Activated T-helper 1 cell treated with anti-CD3 and anti-CD28 coated beads, Interleukin-2, amount 50 U/mL, for 16 hours (primary cell): ENCODE measurements around the gene MYL7.

Source experiments
- DNase-seq, 2 donors: peaks; one replicate each; pipeline ENCODE4 v3.0.0-alpha.2; 2020; ENCODE audit warnings: low read depth in 1 of 2, low spot score in 1 of 2

MYL7 gene

DNA sequence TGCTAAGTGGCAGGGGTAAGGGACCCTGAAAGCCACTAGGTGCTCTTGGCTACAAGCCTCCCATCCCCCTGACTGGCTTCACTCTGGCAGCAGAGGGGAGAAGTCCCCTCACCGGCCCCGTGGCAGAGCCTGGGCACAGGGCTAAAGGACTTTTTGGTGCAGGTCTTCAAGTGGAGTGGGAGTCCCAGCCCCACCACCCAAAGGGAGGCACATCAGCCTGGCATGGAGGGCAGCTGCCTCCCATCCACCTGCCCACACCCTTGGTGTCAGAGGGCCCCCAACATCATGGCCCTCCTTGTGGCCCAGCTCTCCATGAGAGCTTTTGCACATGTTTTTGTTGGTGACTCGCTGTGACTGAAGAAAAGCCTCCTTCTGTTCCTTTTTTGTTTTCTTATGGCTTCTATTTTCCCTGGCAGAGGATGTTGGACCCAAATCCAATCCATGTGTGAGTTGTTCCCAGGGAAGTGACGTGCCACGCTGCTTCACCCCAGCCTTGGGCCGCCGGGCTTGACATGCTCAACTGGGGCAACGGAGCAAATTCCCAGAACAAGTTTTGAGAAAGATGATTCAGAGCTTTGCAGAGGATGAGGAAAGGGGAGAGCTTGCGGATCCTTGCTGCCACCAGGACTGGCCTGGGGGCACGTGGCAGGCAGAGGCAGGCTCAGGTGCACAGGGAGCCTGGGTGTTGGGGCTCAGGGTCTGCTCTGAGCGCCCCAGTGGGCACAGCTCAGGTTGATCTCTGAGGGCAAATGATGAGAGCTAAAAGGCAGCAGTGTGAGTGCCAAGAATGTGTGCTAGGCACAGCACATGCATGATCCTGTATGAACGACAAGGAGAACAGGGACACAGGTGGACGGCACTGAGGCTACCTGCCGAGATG lies 38.9 kb downstream of the MYL7 start:
- DNase-seq, result no peak

DNA sequence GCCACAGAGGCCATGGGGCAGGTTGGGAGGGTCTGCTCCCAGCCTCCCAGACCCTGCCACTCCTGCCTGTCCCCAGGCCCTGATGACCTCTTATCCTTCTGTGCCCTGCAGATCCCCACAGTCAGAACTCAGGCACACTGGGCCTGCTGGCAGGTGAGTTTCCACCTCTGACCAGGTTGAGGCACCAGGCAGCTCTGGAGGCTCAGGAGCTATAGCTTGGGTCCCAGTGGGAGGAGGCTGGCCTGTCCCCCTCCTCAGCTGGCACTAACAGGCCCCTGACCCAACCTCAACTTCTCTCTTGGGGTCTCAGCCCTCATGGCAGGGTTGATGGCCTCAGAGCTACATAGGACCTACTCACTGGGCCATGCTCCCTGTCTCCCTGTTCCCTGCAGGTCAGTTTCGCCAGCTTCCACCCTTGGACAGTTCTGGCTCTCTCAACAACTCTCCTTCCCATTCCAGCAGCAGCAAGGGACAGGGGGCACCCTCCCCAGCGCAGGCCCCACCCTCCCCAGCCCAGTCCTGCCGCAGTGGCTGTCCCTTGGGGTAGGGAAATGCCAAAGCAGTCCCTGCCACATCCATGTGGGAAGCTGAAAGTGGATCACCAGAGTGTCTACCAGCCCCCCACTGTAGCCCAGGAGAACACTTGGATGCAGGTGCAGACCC lies 39.7 kb downstream of the MYL7 start:
- DNase-seq, result no peak

- DNase-seq, result no peak
These were observed 40.5 kb downstream of the MYL7 start for GRCh38 chr7:44100458-44101302.

DNA sequence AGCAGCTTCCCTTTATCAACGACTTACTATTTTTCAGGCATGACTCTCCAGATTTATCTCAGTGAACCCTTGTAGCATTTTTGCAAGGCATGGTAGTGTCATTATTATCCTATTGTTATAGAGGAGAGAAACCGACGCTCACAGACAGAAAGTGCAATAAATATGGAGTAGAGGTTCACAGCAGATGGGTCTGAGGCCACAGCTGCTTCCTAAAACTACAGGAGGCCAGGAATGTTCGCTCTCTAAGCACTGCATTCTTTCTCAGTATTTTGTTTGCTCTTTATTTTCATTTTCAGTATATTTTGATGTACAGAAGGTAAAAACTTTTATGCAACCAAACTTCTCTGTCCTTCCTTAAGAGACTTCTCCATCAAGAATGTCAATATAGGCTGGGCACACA lies 41.5 kb downstream of the MYL7 start:
- DNase-seq, result no peak

DNA sequence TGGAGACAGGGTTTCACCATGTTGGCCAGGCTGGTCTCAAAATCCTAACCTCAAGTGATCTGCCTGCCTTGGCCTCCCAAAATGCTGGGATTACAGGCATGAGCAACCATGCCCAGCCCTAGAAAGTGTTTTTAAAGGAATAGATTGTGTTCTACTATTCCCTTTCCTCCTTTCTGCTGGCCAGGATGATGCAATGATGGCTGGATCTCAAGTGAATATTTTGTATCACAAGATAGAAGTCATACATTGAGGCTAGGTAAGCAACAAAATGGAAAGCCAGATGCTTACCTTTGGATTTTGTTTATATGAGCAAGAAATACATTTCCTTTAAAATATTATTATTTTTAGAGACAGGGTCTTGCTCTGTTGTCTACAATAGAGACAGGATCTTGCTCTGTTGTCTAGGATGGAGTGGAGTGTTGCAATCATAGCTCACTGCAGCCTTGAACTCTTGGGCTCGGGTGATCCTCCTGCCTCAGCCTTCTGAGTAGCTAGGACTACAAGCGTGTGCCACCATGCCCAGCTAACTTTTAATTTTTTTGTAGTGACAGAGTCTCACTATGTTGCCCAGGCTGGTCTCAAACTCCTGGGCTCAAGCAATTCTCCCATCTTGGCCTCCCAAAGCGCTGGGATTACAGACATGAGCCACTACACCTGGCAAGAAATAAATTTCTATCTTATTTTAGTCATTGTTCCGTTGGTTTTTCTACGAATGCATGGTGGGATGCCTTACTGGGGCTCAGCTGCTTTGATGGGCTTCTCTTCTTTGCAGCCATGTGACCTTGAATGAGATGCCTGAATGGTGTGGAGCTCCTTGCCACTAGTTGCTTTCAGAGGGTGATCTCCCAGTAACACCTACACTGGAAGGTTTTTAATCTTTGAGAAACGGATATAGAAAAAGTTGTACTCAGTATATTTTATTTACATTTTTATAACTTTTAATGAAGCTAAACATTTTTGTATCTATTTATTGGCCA lies 42.8 kb downstream of the MYL7 start:
- DNase-seq, result no peak

GRCh38 chr7:44097064-44097932 lies 43.8 kb downstream of the MYL7 start:
- no peak for DNase-seq

DNA sequence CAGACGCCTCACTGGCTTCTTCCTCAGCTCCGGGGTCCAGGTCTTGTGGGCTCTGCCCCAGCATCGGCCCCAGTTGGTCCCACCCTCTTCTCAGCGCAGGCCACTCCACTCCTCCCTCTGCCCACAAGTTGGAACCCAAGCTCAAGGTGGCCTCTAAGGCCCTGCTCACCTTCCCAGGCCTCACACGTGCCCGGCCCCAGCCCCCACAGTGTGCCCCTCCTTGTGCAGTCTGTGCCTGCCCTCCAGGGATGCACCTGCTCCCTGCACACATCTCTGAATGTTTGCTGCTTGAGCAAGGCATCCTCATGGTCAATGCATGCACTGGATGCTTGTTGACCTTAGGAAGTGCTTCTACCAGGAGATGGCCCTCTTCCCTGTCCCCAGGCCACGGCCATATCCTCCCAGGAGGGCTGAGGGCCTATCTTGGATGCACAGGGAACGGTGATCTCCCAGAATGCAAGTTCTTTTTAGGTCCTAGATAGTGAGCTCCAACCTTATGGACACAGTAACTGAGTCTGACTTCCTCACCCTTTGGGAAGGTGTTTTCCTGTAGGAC lies 44.7 kb downstream of the MYL7 start:
- DNase-seq, result no peak

DNA sequence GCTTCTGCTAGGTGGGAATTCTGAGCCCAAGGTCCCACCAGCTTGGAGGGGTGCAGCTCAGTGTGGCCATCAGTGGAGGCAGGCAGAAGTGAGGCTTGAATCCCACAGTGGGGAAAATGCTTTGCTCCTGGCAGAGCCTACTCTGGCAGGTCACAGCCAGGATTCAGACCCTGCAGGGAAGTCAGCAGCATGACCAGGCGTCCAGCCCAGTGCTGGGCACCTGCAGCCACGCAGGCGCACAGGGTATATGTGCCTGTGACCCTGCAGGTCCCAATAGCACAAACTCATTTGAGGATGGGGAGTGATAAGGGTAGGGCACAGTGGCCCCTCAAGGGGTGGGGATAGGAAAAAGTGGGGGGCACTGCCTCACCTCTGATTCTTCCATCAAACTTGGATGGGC lies 45.4 kb downstream of the MYL7 start:
- no peak for DNase-seq

GRCh38 chr7:44094883-44095592 lies 46.1 kb downstream of the MYL7 start:
- no peak for DNase-seq

- DNase-seq, result no peak
These were observed 46.8 kb downstream of the MYL7 start for GRCh38 chr7:44094365-44094764.

- DNase-seq, result no peak
These were observed 48.0 kb downstream of the MYL7 start for GRCh38 chr7:44093102-44093641.
